Smooth muscle cell (in vitro differentiated cells): Measurements from ENCODE around the gene PRKAG1. TPM values are rescaled to one million over a fixed set of nuclear protein-coding genes. Genes with fewer than 3 reads are reported as not detected.

Experiments
- DNase-seq: peaks from one replicate; lab custom pipeline; 2025; ENCODE audit not compliant: unreplicated experiment; lab: John Stamatoyannopoulos, UW
- H2AFZ ChIP-seq: fragments of 200-600 bp; sonication (generic); 2 replicates; pipeline ENCODE4 v1.6.0; 2016; ENCODE audit warnings: antibody characterized with exemption, low read depth, mild to moderate bottlenecking
- H3F3A ChIP-seq: fragments of 200-600 bp; sonication (generic); 2 replicates; pipeline ENCODE4 v1.6.0; 2017; ENCODE audit warnings: antibody characterized with exemption, low read depth
- H3K27ac ChIP-seq: fragments of 200-600 bp; sonication (generic); 2 replicates; pipeline ENCODE4 v1.5.1; 2016; ENCODE audit warnings: low read depth, mild to moderate bottlenecking
- H3K27me3 ChIP-seq: fragments of 200-600 bp; sonication (generic); 2 replicates; pipeline ENCODE4 v1.6.1; 2016; ENCODE audit warnings: low read depth, mild to moderate bottlenecking
- H3K36me3 ChIP-seq: fragments of 200-600 bp; sonication (generic); 2 replicates; pipeline ENCODE4 v1.5.1; 2016; ENCODE audit warnings: low read depth
- H3K4me1 ChIP-seq: fragments of 200-600 bp; sonication (generic); 2 replicates; pipeline ENCODE4 v1.5.1; 2016; ENCODE audit warnings: low read depth
- H3K4me2 ChIP-seq: fragments of 200-600 bp; sonication (generic); 2 replicates; pipeline ENCODE4 v1.6.0; 2016; ENCODE audit warnings: mild to moderate bottlenecking
- H3K4me3 ChIP-seq: fragments of 200-600 bp; sonication (generic); 2 replicates; pipeline ENCODE4 v1.5.1; 2016; ENCODE audit warnings: mild to moderate bottlenecking
- H3K79me2 ChIP-seq: fragments of 200-600 bp; sonication (generic); 2 replicates; pipeline ENCODE4 v1.6.0; 2016; ENCODE audit warnings: low read depth, mild to moderate bottlenecking
- H3K9ac ChIP-seq: fragments of 200-600 bp; sonication (generic); 2 replicates; pipeline ENCODE4 v1.6.0; 2016; ENCODE audit warnings: low read depth
- H3K9me3 ChIP-seq: fragments of 200-600 bp; sonication (generic); replicated peaks from 2 replicates; pipeline ENCODE4 v1.5.1; 2016; ENCODE audit warnings: low read depth
- H4K20me1 ChIP-seq: fragments of 200-600 bp; sonication (generic); 2 replicates; pipeline ENCODE4 v1.6.0; 2016; ENCODE audit warnings: low read depth
- WGBS: methylation state at CpG from one replicate; pipeline ENCODE4 v1.1.7; 2016; ENCODE audit warnings: low lambda C conversion rate; 5-methylcytosine and 5-hydroxymethylcytosine counted together
- polyA plus RNA-seq: library from polyadenylated mRNA; unstranded; fragments of >200 nt; fragmentation: Nextera tagmentation; extraction: Ambion mirVana; gene quantifications from 2 replicates; pipeline ENCODE4 v1.2.1, GENCODE V29; 2016
- total RNA-seq: library from RNA; depleted of rRNA; stranded (reverse); fragments of >200 nt; gene quantifications from 2 replicates; pipeline ENCODE4 v1.2.3, GENCODE V29; 2014
- TF ChIP-seq, protein P1 (sequence below): fragments of 200-600 bp; sonication (generic); IDR thresholded peaks from 2 replicates; pipeline ENCODE4 v1.5.1; 2017; ENCODE audit warnings: borderline replicate concordance, mild to moderate bottlenecking, antibody characterized with exemption; ENCODE audit not compliant: insufficient read depth, poor library complexity, severe bottlenecking

The PRKAG1 gene
- total and polyA plus RNA-seq, 2 experiments from 2014 or later = 42.5 to 62.6 TPM

DNA sequence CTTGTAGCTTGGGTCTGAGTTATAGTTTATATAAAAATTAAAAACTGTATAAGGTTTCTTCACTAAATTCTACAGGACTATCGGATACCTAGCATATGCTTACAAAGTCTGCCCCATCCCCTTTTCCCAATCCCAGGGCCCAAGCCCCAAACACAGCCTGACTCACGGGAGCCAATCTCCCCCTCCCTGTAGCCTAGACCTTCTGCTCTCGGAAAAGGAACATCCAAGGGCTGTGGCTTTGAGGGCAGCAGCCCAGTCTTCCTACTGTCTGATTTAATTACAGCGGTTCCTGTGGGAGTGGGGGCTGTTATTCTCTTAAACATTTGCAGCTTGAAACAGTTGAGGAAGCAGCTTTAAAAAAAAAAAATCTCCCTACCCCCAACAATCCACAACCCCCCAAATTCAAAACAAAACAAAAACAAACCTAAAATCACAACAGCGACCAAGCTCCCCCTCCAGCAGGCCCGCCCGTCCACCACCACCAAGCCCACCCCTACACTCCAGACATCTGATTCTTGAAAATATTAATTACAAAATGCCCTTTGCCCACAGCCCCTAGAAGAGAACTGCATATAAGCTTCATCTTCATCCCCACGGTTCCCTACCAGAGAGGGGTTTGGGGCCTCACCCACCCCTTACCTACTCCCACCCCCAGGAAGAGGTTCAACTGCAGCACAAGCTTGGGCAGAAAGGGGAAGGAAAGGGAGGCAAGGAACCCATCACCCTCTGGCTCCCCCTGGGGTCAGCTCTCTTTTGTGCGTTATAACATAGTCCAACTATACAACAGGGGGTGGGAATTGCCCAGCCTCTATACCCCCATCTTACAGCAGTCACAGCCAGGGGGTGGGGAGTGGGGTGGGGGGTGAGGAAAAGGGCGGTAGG lies 1.1 kb upstream of the PRKAG1 start:
- H4K20me1 ChIP-seq = peaks cover 5% of the 10 kb centered on the region
- peak overlapping the region; percentile 84 for H3K4me2 ChIP-seq
- peaks cover 8% of the 10 kb centered on the region for H3F3A ChIP-seq
- no peak for DNase-seq
- no peak overlapping the region for H2AFZ ChIP-seq
- H3K79me2 ChIP-seq = peaks cover 22% of the 10 kb centered on the region
- WGBS = 65% methylated on average over 10 of the region's 10 CpGs
- H3K9me3 ChIP-seq = no peaks in the 10 kb centered on the region
- peak overlapping the region; percentile 97 for H3K27ac ChIP-seq
- H3K27me3 ChIP-seq = no peaks in the 10 kb centered on the region
- H3K9ac ChIP-seq = peak overlapping the region; percentile 95
- H3K36me3 ChIP-seq = no peaks in the 10 kb centered on the region
- TF ChIP-seq, protein P1, sequence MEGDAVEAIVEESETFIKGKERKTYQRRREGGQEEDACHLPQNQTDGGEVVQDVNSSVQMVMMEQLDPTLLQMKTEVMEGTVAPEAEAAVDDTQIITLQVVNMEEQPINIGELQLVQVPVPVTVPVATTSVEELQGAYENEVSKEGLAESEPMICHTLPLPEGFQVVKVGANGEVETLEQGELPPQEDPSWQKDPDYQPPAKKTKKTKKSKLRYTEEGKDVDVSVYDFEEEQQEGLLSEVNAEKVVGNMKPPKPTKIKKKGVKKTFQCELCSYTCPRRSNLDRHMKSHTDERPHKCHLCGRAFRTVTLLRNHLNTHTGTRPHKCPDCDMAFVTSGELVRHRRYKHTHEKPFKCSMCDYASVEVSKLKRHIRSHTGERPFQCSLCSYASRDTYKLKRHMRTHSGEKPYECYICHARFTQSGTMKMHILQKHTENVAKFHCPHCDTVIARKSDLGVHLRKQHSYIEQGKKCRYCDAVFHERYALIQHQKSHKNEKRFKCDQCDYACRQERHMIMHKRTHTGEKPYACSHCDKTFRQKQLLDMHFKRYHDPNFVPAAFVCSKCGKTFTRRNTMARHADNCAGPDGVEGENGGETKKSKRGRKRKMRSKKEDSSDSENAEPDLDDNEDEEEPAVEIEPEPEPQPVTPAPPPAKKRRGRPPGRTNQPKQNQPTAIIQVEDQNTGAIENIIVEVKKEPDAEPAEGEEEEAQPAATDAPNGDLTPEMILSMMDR = peak; percentile 28
- H3K4me1 ChIP-seq = peaks cover 8% of the 10 kb centered on the region
- peak overlapping the region; percentile 87 for H3K4me3 ChIP-seq

DNA sequence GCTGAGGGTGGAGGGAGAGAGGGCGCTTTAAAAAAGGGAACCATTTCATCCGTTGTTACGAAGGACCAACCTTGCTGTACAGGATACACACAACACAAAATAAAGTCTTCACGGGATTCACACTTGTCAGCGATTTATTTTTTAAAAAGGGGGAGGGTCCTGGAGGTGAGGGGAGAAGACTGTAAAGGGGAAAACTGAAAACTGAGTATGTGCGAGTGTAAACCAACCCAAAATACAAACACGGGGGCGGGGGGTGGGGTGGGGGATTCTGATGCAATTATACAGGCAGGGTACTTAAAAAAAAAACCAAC lies 499 bp upstream of the PRKAG1 start:
- Histone ChIP-seq H3K27me3 (no peaks in the 10 kb centered on the region), H3K79me2 (peaks cover 22% of the 10 kb centered on the region), H4K20me1 (peaks cover 11% of the 10 kb centered on the region), H3K27ac (peak overlapping the region; percentile 97), H3F3A (peaks cover 6% of the 10 kb centered on the region), H2AFZ (peak overlapping the region; percentile 6), H3K4me3 (peak overlapping the region; percentile 87), H3K4me1 (peaks cover 8% of the 10 kb centered on the region), H3K4me2 (peak overlapping the region; percentile 84), H3K9me3 (no peaks in the 10 kb centered on the region), H3K9ac (peak overlapping the region; percentile 95), H3K36me3 (no peaks in the 10 kb centered on the region)
- TF ChIP-seq, protein P1 = no peak
- DNase-seq = no peak
- 7% methylated on average over 8 of the region's 8 CpGs for WGBS

DNA sequence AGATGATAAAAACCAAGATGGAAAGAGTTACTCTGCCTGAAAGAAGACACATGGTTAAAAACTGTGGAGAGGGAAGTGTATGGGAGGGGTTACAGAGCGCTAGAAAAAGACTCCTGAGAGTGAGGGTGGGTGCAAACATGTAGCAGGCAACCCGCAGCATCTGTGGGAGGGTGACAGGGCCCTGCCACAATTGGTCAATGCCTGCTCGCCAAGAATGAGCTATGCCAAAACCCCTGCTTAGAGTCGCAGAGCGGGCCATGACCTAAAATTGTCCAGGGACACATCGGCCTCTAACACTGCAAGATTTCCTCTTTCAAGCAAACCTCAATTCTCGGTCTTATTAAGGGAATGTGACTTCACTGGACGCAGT lies 700 bp downstream of the PRKAG1 start:
- 6% methylated on average over 8 of the region's 8 CpGs for WGBS
- H3K4me1 ChIP-seq = peaks cover 8% of the 10 kb centered on the region
- no peaks in the 10 kb centered on the region for H3K27me3 ChIP-seq
- peak overlapping the region; percentile 87 for H3K4me3 ChIP-seq
- peak overlapping the region; percentile 97 for H3K27ac ChIP-seq
- H3K4me2 ChIP-seq = peak overlapping the region; percentile 84
- H3K9ac ChIP-seq = peak overlapping the region; percentile 95
- TF ChIP-seq, protein P1 = no peak
- peaks cover 6% of the 10 kb centered on the region for H3F3A ChIP-seq
- H2AFZ ChIP-seq = no peak overlapping the region
- no peak for DNase-seq
- no peaks in the 10 kb centered on the region for H3K36me3 ChIP-seq
- H3K9me3 ChIP-seq = no peaks in the 10 kb centered on the region
- peaks cover 22% of the 10 kb centered on the region for H3K79me2 ChIP-seq
- peaks cover 11% of the 10 kb centered on the region for H4K20me1 ChIP-seq

DNA sequence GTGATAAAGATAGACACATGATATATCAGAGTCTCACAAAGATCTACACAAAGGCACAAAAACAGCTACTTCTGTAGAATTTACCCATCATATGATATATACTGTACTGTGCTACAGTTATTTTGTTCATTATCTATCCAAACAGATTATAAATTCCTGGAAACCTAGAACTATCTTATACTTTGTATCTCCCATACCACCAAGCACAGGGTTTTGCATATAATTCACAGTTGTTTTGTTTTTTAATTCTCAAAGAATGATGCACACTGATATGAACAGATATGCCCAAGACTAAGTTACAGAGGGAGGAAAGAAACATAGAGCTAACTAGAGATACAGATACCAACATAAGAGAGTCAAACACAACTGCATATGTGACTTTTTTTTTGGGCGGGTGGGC lies 3.4 kb downstream of the PRKAG1 start:
- Histone ChIP-seq H3K9ac (no peak overlapping the region), H3F3A (peaks cover 6% of the 10 kb centered on the region), H3K27ac (no peak overlapping the region), H3K4me2 (no peak overlapping the region), H3K79me2 (peaks cover 22% of the 10 kb centered on the region), H3K36me3 (no peaks in the 10 kb centered on the region), H2AFZ (no peak overlapping the region), H4K20me1 (peaks cover 11% of the 10 kb centered on the region), H3K4me1 (peaks cover 8% of the 10 kb centered on the region), H3K4me3 (no peak overlapping the region), H3K9me3 (no peaks in the 10 kb centered on the region), H3K27me3 (no peaks in the 10 kb centered on the region)
- no peak for DNase-seq
- WGBS = 93% methylated on average over 1 of the region's 1 CpG
- TF ChIP-seq, protein P1 = no peak
